ENCODE measurements around the gene C11orf91.

The C11orf91 gene

GRCh38 chr11:33701302-33702230 is 940 bp upstream of the C11orf91 start:
- Histone ChIP-seq H3K4me1 (ENCODE audit: low read length) (peaks cover 8% of the 10 kb centered on the region), H4K20me1 (ENCODE audit: insufficient read depth, low read length) (no peaks in the 10 kb centered on the region), H3K4me3 (ENCODE audit: low read length) (peak overlapping the region; percentile 74), H3K9me3 (ENCODE audit: insufficient read depth, low read length) (no peaks in the 10 kb centered on the region), H3K4me2 (ENCODE audit: low read length) (peak overlapping the region; percentile 63), H2AFZ (ENCODE audit: low read depth, low read length) (peak overlapping the region; percentile 9), H3K79me2 (ENCODE audit: low read length) (no peaks in the 10 kb centered on the region), H3K36me3 (replicated peaks; ENCODE audit: low read depth, low read length) (no peaks in the 10 kb centered on the region), H3K27ac (ENCODE audit: low read length) (no peak overlapping the region), H3K27me3 (ENCODE audit: low read depth, low read length) (peaks cover 19% of the 10 kb centered on the region), H3K9ac (ENCODE audit: low read length) (peak overlapping the region; percentile 25)
- TF ChIP-seq, protein P1, sequence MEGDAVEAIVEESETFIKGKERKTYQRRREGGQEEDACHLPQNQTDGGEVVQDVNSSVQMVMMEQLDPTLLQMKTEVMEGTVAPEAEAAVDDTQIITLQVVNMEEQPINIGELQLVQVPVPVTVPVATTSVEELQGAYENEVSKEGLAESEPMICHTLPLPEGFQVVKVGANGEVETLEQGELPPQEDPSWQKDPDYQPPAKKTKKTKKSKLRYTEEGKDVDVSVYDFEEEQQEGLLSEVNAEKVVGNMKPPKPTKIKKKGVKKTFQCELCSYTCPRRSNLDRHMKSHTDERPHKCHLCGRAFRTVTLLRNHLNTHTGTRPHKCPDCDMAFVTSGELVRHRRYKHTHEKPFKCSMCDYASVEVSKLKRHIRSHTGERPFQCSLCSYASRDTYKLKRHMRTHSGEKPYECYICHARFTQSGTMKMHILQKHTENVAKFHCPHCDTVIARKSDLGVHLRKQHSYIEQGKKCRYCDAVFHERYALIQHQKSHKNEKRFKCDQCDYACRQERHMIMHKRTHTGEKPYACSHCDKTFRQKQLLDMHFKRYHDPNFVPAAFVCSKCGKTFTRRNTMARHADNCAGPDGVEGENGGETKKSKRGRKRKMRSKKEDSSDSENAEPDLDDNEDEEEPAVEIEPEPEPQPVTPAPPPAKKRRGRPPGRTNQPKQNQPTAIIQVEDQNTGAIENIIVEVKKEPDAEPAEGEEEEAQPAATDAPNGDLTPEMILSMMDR (IDR thresholded peaks at IDR 0.05; ENCODE audit: low read depth, low read length) = no peak
- TF ChIP-seq EZH2phosphoT487 (IDR thresholded peaks at IDR 0.05; ENCODE audit: low read depth) = no peak

DNA sequence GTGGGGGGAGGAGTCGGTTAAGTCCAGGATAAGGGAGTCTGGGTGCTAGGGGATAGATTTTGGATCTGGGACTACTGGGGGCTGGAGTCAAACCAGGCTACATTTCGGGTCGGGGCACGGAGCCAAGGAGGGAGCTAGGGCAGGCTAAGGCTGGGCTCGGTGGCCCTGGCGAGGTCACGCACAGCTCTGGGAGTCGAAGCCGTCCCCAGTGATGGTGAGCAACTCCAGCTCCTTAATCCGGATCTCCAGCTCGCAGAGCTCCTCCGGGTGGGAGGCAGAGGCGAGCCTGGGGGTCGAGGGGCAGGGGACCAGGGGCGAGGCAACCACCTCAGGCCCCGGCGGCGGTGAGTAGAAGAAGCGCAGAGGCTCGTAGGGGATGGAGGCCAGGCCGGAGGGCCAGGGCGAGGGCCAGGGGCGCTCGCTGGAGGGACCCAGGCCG is 544 bp downstream of the C11orf91 start:
- H3K4me1 ChIP-seq (ENCODE audit: low read length) = peaks cover 13% of the 10 kb centered on the region
- no peak for TF ChIP-seq EZH2phosphoT487 (IDR thresholded peaks at IDR 0.05; ENCODE audit: low read depth)
- TF ChIP-seq, protein P1 (IDR thresholded peaks at IDR 0.05; ENCODE audit: low read depth, low read length) = no peak
- peak overlapping the region; percentile 63 for H3K4me2 ChIP-seq (ENCODE audit: low read length)
- no peak overlapping the region for H3K9ac ChIP-seq (ENCODE audit: low read length)
- no peak overlapping the region for H2AFZ ChIP-seq (ENCODE audit: low read depth, low read length)
- no peaks in the 10 kb centered on the region for H3K36me3 ChIP-seq (replicated peaks; ENCODE audit: low read depth, low read length)
- H3K27ac ChIP-seq (ENCODE audit: low read length) = no peak overlapping the region
- no peaks in the 10 kb centered on the region for H3K9me3 ChIP-seq (ENCODE audit: insufficient read depth, low read length)
- no peaks in the 10 kb centered on the region for H3K79me2 ChIP-seq (ENCODE audit: low read length)
- no peaks in the 10 kb centered on the region for H4K20me1 ChIP-seq (ENCODE audit: insufficient read depth, low read length)
- H3K4me3 ChIP-seq (ENCODE audit: low read length) = peak overlapping the region; percentile 74
- H3K27me3 ChIP-seq (ENCODE audit: low read depth, low read length) = peaks cover 19% of the 10 kb centered on the region

DNA sequence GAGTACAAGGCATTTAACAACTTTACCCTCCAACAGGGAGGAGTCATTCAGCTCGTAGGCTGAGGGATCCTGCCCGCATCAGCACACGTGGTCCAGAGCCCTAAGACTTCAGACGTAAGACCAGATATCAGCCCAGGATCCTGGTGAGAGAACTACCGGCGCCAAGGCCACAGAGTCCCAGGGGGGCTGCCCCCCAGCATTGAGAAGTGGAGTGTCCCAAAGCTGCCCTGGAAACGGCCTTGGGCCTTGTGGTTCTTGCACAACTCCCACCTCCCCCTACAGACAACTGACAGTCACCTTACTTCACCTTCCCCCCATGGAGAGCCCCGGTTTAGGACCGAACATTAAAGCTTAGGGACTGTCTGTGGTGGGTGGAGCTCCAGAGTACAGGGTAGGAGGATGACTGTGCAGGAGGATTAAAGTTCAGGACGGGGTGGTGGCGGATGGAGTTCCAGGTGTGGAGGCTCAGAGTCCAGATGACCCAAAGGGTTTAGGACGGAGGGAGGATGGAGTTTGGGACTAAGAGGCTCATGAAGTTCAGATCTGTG is 1.0 kb downstream of the C11orf91 start:
- no peak overlapping the region for H3K9ac ChIP-seq (ENCODE audit: low read length)
- H4K20me1 ChIP-seq (ENCODE audit: insufficient read depth, low read length) = no peaks in the 10 kb centered on the region
- H3K36me3 ChIP-seq (replicated peaks; ENCODE audit: low read depth, low read length) = no peaks in the 10 kb centered on the region
- TF ChIP-seq, protein P1 (IDR thresholded peaks at IDR 0.05; ENCODE audit: low read depth, low read length) = no peak
- TF ChIP-seq EZH2phosphoT487 (IDR thresholded peaks at IDR 0.05; ENCODE audit: low read depth) = no peak
- H3K27me3 ChIP-seq (ENCODE audit: low read depth, low read length) = peaks cover 19% of the 10 kb centered on the region
- H3K9me3 ChIP-seq (ENCODE audit: insufficient read depth, low read length) = no peaks in the 10 kb centered on the region
- H3K27ac ChIP-seq (ENCODE audit: low read length) = no peak overlapping the region
- H3K4me3 ChIP-seq (ENCODE audit: low read length) = no peak overlapping the region
- no peak overlapping the region for H2AFZ ChIP-seq (ENCODE audit: low read depth, low read length)
- no peak overlapping the region for H3K4me2 ChIP-seq (ENCODE audit: low read length)
- peaks cover 18% of the 10 kb centered on the region for H3K4me1 ChIP-seq (ENCODE audit: low read length)
- no peaks in the 10 kb centered on the region for H3K79me2 ChIP-seq (ENCODE audit: low read length)

DNA sequence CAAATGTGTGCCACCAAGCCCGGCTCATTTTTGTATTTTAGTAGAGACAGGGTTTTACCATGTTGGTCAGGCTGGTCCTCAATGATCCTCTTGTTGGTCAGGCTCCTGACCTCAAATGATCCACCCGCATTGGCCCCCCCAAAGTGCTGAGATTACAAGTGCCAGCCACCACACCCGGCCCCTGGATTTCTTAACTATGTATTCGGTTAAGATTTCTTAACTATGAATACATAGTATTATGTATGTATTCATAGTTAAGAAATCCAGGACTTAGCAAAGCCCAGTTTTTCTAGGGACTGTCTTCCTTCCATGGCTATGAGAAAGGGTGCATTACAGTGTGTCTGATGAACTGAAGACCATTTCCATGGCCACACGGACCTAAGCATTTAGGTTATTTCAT is 1.7 kb downstream of the C11orf91 start:
- H4K20me1 ChIP-seq (ENCODE audit: insufficient read depth, low read length) = no peaks in the 10 kb centered on the region
- no peaks in the 10 kb centered on the region for H3K9me3 ChIP-seq (ENCODE audit: insufficient read depth, low read length)
- peaks cover 21% of the 10 kb centered on the region for H3K4me1 ChIP-seq (ENCODE audit: low read length)
- no peak overlapping the region for H3K9ac ChIP-seq (ENCODE audit: low read length)
- no peaks in the 10 kb centered on the region for H3K36me3 ChIP-seq (replicated peaks; ENCODE audit: low read depth, low read length)
- H3K27ac ChIP-seq (ENCODE audit: low read length) = no peak overlapping the region
- peaks cover 19% of the 10 kb centered on the region for H3K27me3 ChIP-seq (ENCODE audit: low read depth, low read length)
- no peak overlapping the region for H3K4me3 ChIP-seq (ENCODE audit: low read length)
- TF ChIP-seq, protein P1 (IDR thresholded peaks at IDR 0.05; ENCODE audit: low read depth, low read length) = no peak
- no peak for TF ChIP-seq EZH2phosphoT487 (IDR thresholded peaks at IDR 0.05; ENCODE audit: low read depth)
- no peak overlapping the region for H3K4me2 ChIP-seq (ENCODE audit: low read length)
- H3K79me2 ChIP-seq (ENCODE audit: low read length) = no peaks in the 10 kb centered on the region
- H2AFZ ChIP-seq (ENCODE audit: low read depth, low read length) = no peak overlapping the region
